HG03457 (cell line): ENCODE results near the gene NAV2.

Source experiments
- ATAC-seq: cut with Tn5 transposase; IDR thresholded peaks from one replicate; pipeline ENCODE4 v1.9.1; 2021; ENCODE audit warnings: moderate number of reproducible peaks; ENCODE audit not compliant: unreplicated experiment

NAV2 gene

GRCh38 chr11:20047769-20048154 lies 335.1 kb downstream of the NAV2 start:
- ATAC-seq = no peak

- ATAC-seq = no peak
These were observed 335.6 kb downstream of the NAV2 start for GRCh38 chr11:20048246-20048645.

GRCh38 chr11:20048707-20049106 lies 336.1 kb downstream of the NAV2 start:
- ATAC-seq = no peak

DNA sequence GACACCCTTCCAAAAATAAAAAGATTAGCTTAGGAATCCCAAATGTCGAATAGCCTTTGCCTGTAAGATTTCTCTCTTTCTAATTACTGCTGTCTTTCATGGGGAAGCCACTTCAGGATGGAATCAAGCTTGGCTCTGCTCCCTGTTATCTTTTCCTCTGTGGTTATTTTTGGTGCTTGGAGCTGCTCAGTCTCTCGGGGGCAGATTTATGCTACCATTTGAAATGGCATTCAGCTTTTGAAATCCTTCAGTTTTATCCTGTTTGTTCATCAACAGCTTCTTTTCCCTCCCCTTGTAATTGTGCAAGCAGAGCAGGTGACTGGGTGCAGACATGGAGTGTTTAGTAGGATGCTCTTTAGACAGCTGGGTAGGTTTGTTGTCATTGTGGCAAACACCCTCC lies 336.6 kb downstream of the NAV2 start:
- no peak for ATAC-seq

- no peak for ATAC-seq
These were observed 337.4 kb downstream of the NAV2 start for GRCh38 chr11:20050048-20050447.

DNA sequence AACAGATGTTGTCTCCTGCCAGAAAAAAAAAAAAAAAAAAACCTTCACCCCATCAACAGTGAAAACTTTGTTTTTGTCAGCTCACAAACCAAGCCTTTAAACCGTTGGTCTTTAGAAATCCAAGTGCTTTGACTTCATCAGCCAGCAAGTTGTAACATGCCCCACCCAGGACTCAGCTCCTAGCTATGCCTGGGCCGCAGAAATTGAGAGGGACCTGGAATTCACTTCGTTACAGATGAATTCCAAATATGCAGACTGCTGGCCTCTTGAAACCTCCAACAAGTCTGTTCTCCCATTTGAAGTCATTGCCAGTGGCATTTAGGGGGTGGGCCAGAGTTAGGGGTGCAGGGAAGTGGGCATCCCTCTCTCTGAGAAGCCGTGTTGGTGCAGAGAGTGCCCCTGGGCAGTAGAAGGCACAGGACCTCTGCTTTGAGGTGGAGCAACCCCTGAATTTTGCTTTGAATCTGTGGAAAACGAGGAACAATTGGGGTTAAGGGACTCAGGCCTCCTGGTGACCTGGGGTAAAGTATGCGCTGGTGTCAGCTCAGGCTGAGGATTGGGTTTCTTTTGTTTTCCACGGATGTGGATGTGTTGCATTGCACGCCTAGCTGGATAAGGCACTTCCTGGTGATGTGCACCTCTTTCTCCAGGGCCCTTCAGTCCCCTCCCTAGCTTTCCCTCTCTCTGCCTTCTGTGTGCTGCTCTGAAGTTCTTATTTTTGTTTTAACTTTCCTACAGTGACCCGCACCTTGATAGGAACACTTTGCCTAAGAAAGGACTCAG lies 338.1 kb downstream of the NAV2 start:
- no peak for ATAC-seq

DNA sequence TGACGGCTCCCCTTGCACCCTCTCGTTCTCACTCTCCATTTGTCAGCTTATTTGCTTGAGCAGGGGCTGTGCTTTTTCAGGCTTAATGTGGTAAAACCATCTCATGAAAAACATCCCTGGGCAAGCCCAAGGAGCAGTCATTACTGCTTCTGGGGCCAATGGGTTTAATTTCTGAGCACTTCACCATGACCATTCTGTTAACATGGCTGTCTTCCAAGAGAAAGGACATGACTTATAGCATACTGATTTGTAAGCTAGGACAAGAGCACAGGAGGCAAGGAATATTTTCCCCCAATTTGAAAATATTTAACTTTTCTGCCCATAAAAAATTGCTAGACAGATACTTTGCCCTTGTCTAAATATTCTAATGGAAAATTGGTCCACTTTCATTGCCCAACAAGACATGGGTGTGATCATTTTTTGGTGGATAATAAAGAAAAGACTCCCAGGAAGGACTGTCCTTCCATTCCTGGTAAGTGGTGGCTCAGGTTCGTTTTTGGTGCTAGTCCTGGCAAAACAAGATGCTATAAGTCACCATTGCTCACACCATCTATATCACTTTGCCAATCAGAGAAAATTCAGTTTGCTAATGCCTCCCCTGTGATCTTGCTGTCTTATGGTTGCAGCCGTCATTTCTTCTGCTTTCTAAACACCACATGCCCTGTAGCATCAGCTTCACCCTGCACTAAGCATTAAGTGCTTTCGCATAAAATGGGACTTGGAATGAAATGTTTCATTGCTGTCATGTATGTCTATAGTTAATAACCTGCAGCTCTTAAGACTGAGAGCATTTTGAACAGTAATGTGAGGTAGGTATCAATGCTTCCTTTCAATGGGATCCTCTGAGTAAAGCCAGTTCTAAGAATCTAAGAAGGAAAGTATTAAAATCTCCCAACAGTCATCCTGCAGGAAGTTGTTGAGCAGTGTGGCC lies 339.1 kb downstream of the NAV2 start:
- no peak for ATAC-seq

DNA sequence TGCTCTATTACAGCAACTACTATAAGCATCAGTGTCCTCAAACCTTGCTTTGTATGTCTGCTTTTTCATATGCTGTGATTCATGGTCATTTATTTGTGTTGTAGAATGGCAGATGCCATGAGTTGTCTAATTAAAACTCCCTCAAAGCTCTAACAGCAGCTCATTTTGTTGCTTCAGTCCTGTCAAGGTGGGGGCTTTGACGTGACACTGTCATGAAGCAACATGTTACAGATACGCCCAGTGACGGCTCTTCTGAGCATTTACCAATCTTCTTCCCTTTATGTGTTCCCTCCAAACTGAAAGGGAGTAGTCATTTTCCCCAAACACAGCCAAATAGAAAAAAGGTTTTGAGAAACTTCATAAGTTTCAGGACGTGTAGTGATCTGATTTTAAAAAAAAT lies 340.9 kb downstream of the NAV2 start:
- no peak for ATAC-seq

DNA sequence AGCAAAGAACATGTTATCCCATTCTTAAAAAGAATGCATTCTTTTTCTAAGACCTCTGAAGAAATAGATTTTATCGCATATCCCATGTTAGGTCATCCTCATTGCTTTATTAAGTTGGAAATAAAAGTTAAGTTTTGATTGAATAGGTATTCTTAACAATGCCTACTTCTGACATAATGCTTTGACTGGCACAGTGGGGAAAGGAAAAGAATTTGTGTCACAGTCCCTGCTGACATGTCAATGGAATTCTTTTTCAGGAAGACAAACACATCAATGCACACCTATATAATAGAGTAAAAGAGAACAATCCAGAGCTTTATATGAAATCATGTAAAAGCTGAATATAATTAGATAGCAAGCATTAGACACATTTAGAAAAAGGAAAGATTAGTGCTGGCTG lies 341.9 kb downstream of the NAV2 start:
- no peak for ATAC-seq

DNA sequence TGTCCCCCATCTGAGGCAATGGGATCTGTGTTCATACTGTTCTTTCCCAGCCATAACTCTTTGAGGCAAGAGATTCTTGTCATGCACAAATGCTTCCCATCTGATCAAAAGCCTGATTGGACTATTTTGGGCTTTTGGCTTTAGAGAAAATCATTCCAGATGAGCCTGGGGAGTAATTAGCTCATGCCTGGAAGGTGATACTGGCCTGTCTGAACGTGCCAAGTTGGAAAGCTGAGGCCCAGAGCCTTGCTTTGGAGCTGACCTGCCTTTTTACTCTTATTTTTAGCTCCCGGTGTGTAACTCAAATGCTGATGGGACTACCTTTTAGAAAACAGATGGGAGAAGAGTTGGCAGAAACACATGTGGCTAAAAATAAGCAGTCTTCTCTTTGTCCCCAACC lies 342.7 kb downstream of the NAV2 start:
- ATAC-seq = no peak

- ATAC-seq = no peak
These were observed 343.7 kb downstream of the NAV2 start for GRCh38 chr11:20056109-20056949.

GRCh38 chr11:20056950-20057943 lies 344.6 kb downstream of the NAV2 start:
- no peak for ATAC-seq

- no peak for ATAC-seq
These were observed 346.3 kb downstream of the NAV2 start for GRCh38 chr11:20058749-20059458.

- no peak for ATAC-seq
These were observed 347.0 kb downstream of the NAV2 start for GRCh38 chr11:20059587-20060021.

- ATAC-seq = no peak
These were observed 347.5 kb downstream of the NAV2 start for GRCh38 chr11:20060181-20060580.

GRCh38 chr11:20060647-20061205 lies 348.1 kb downstream of the NAV2 start:
- ATAC-seq = no peak

DNA sequence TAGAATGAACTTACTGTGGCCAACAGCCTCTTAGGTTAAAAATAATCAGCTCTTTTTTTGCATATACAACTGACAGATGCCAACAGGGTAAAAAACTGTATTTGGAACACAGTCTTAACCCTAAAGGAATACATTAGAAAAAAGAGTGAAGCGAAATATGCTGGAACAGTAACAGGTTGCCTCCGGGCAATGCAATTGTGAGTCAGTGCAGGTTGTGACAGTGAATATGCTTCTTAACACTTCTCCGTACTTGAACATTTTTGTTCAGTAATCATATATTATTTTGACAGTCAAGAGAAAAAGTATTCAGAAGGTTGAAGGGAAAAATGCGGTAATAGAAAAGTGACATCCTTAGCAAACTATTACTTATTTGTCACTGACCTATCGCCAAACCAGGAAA lies 349.1 kb downstream of the NAV2 start:
- ATAC-seq = no peak

DNA sequence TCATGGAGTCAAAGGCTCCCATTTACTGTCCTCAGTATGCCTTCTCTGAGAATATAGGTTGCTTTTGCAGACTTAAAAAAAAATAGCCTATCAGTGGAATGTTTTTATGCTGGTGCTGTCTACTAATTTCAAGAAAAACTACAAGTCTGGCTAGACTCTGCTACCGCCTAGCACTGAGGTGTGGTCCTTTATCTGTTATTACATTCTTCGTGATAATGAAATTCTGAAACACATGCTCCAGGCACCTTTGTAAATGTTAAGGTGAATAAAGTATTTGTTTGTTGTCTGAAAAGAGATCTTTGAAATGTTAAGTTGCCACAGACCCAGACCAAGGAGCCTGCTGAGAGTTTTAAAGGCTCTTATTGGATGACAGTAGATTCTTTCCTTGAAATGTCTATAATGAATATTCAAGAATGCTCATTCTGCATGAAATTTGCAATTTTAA lies 352.3 kb downstream of the NAV2 start:
- no peak for ATAC-seq

GRCh38 chr11:20065406-20065805 lies 352.8 kb downstream of the NAV2 start:
- ATAC-seq = no peak
